Stimulated activated memory B cell treated with anti-CD40 and anti-IgM and Interleukin-4, amounts not matched to agents 10 μg/mL and 1 μg/mL and 100 μg/mL, for 72 hours (primary cell): ENCODE data around the gene RDM1.
"Not testable (repeated sequence)": the region's sequence is repeated elsewhere in the genome, so short reads cannot be mapped to it uniquely, and the experiment has no call there.

Experiments
- ATAC-seq: fragments of 150-1000 bp; cut with Tn5 transposase; 2 replicates; pipeline ENCODE4 v1.10.0; 2021
- H3K27ac Mint-ChIP-seq: one replicate; pipeline ENCODE4 v1.8.0; 2022; ENCODE audit warnings: mild to moderate bottlenecking, mixed read lengths
- H3K27me3 Mint-ChIP-seq: one replicate; pipeline ENCODE4 v1.8.0; 2022; ENCODE audit warnings: mixed read lengths
- H3K36me3 Mint-ChIP-seq: one replicate; pipeline ENCODE4 v1.8.0; 2022; ENCODE audit warnings: mixed read lengths
- H3K4me1 Mint-ChIP-seq: one replicate; pipeline ENCODE4 v1.8.0; 2022; ENCODE audit warnings: mixed read lengths
- H3K4me3 Mint-ChIP-seq: one replicate; pipeline ENCODE4 v1.8.0; 2022; ENCODE audit warnings: mild to moderate bottlenecking, moderate library complexity, mixed read lengths
- H3K9me3 Mint-ChIP-seq: one replicate; pipeline ENCODE4 v1.8.0; 2022; ENCODE audit warnings: mixed read lengths

The RDM1 gene

GRCh38 chr17:35947156-35947585, 16.6 kb upstream of the RDM1 start:
- Mint-ChIP-seq H3K27me3 (no peaks in the 10 kb centered on the region), H3K4me3 (no peak overlapping the region), H3K4me1 (no peaks in the 10 kb centered on the region), H3K27ac (no peak overlapping the region), H3K9me3 (no peaks in the 10 kb centered on the region), H3K36me3 (no peaks in the 10 kb centered on the region)
- peak; percentile 69 for ATAC-seq

GRCh38 chr17:35944151-35944550, 13.6 kb upstream of the RDM1 start:
- no peaks in the 10 kb centered on the region for H3K9me3 Mint-ChIP-seq
- ATAC-seq: no peak
- H3K36me3 Mint-ChIP-seq: no peaks in the 10 kb centered on the region
- no peaks in the 10 kb centered on the region for H3K4me1 Mint-ChIP-seq
- no peak overlapping the region for H3K27ac Mint-ChIP-seq
- H3K27me3 Mint-ChIP-seq: no peaks in the 10 kb centered on the region
- H3K4me3 Mint-ChIP-seq: no peak overlapping the region

- H3K4me1 Mint-ChIP-seq: no peaks in the 10 kb centered on the region
- H3K27me3 Mint-ChIP-seq: no peaks in the 10 kb centered on the region
- H3K4me3 Mint-ChIP-seq: no peak within 1 kb of the TSS
- H3K36me3 Mint-ChIP-seq: no peaks in the 10 kb centered on the region
- no peak for ATAC-seq
- no peak within 1 kb of the TSS for H3K27ac Mint-ChIP-seq
- H3K9me3 Mint-ChIP-seq: no peaks in the 10 kb centered on the region
Observed at GRCh38 chr17:35943537-35943936, 13.0 kb upstream of the RDM1 start, which contains the start of gene LYZL6. LYZL6 (minus strand) TSS chr17:35943713; CDS start chr17:35939356, 4,357 bp downstream.

- H3K27ac Mint-ChIP-seq: no peak overlapping the region
- no peak overlapping the region for H3K4me3 Mint-ChIP-seq
- H3K9me3 Mint-ChIP-seq: no peaks in the 10 kb centered on the region
- no peaks in the 10 kb centered on the region for H3K36me3 Mint-ChIP-seq
- no peak for ATAC-seq
- no peaks in the 10 kb centered on the region for H3K27me3 Mint-ChIP-seq
- H3K4me1 Mint-ChIP-seq: no peaks in the 10 kb centered on the region
Observed at GRCh38 chr17:35942588-35943186, 12.1 kb upstream of the RDM1 start.

- ATAC-seq, H3K4me3 Mint-ChIP-seq, H3K27ac Mint-ChIP-seq, H3K9me3 Mint-ChIP-seq, H3K27me3 Mint-ChIP-seq, H3K4me1 Mint-ChIP-seq, H3K36me3 Mint-ChIP-seq: not testable (repeated sequence)
Observed at GRCh38 chr17:35938492-35938891, 7.9 kb upstream of the RDM1 start.

- Mint-ChIP-seq H3K27ac (no peak overlapping the region), H3K9me3 (no peaks in the 10 kb centered on the region), H3K4me1 (no peaks in the 10 kb centered on the region), H3K27me3 (no peaks in the 10 kb centered on the region), H3K36me3 (no peaks in the 10 kb centered on the region), H3K4me3 (no peak overlapping the region)
- no peak for ATAC-seq
Observed at GRCh38 chr17:35936063-35936462, 5.5 kb upstream of the RDM1 start.

GRCh38 chr17:35934760-35935159, 4.2 kb upstream of the RDM1 start:
- Mint-ChIP-seq H3K27ac (no peak overlapping the region), H3K36me3 (no peaks in the 10 kb centered on the region), H3K9me3 (no peaks in the 10 kb centered on the region), H3K27me3 (peaks cover 9% of the 10 kb centered on the region), H3K4me3 (no peak overlapping the region), H3K4me1 (peaks cover 12% of the 10 kb centered on the region)
- no peak for ATAC-seq

GRCh38 chr17:35932586-35932985, 2.0 kb upstream of the RDM1 start:
- H3K9me3 Mint-ChIP-seq: no peaks in the 10 kb centered on the region
- no peaks in the 10 kb centered on the region for H3K36me3 Mint-ChIP-seq
- H3K27me3 Mint-ChIP-seq: peaks cover 9% of the 10 kb centered on the region
- no peak overlapping the region for H3K27ac Mint-ChIP-seq
- no peak for ATAC-seq
- no peak overlapping the region for H3K4me3 Mint-ChIP-seq
- H3K4me1 Mint-ChIP-seq: peaks cover 14% of the 10 kb centered on the region

- no peak for ATAC-seq
Observed at GRCh38 chr17:35931794-35932425, 1.3 kb upstream of the RDM1 start.

GRCh38 chr17:35927714-35928113, 2.9 kb downstream of the RDM1 start:
- H3K4me3 Mint-ChIP-seq: no peak overlapping the region
- peaks cover 9% of the 10 kb centered on the region for H3K27me3 Mint-ChIP-seq
- H3K27ac Mint-ChIP-seq: no peak overlapping the region
- no peak for ATAC-seq
- no peaks in the 10 kb centered on the region for H3K36me3 Mint-ChIP-seq
- H3K9me3 Mint-ChIP-seq: no peaks in the 10 kb centered on the region
- H3K4me1 Mint-ChIP-seq: peaks cover 14% of the 10 kb centered on the region

More at GRCh38 chr17:35931794-35932425, 1.3 kb upstream of the RDM1 start:
- Mint-ChIP-seq H3K27ac (no peak overlapping the region), H3K27me3 (peaks cover 9% of the 10 kb centered on the region), H3K4me1 (peaks cover 14% of the 10 kb centered on the region), H3K36me3 (no peaks in the 10 kb centered on the region), H3K9me3 (no peaks in the 10 kb centered on the region), H3K4me3 (no peak overlapping the region)

GRCh38 chr17:35923609-35924114, 6.9 kb downstream of the RDM1 start:
- no peaks in the 10 kb centered on the region for H3K36me3 Mint-ChIP-seq
- peak; percentile 63 for ATAC-seq
- no peak overlapping the region for H3K27ac Mint-ChIP-seq
- H3K27me3 Mint-ChIP-seq: no peaks in the 10 kb centered on the region
- no peak overlapping the region for H3K4me3 Mint-ChIP-seq
- no peaks in the 10 kb centered on the region for H3K9me3 Mint-ChIP-seq
- H3K4me1 Mint-ChIP-seq: no peaks in the 10 kb centered on the region

GRCh38 chr17:35920229-35920628, 10.3 kb downstream of the RDM1 start:
- Mint-ChIP-seq H3K4me3 (no peak overlapping the region), H3K36me3 (no peaks in the 10 kb centered on the region), H3K4me1 (no peaks in the 10 kb centered on the region), H3K27me3 (no peaks in the 10 kb centered on the region), H3K27ac (no peak overlapping the region), H3K9me3 (no peaks in the 10 kb centered on the region)
- no peak for ATAC-seq

- Mint-ChIP-seq H3K4me1 (no peaks in the 10 kb centered on the region), H3K27me3 (no peaks in the 10 kb centered on the region), H3K36me3 (no peaks in the 10 kb centered on the region), H3K9me3 (no peaks in the 10 kb centered on the region), H3K4me3 (no peak overlapping the region), H3K27ac (no peak overlapping the region)
- ATAC-seq: no peak
Observed at GRCh38 chr17:35918665-35919064, 11.9 kb downstream of the RDM1 start.

GRCh38 chr17:35917519-35918213, 12.9 kb downstream of the RDM1 start:
- Mint-ChIP-seq H3K4me3 (no peak overlapping the region), H3K9me3 (no peaks in the 10 kb centered on the region), H3K4me1 (no peaks in the 10 kb centered on the region), H3K36me3 (no peaks in the 10 kb centered on the region), H3K27me3 (no peaks in the 10 kb centered on the region), H3K27ac (no peak overlapping the region)
- ATAC-seq: no peak

- no peaks in the 10 kb centered on the region for H3K27me3 Mint-ChIP-seq
- no peak overlapping the region for H3K4me3 Mint-ChIP-seq
- H3K4me1 Mint-ChIP-seq: no peaks in the 10 kb centered on the region
- H3K27ac Mint-ChIP-seq: no peak overlapping the region
- no peaks in the 10 kb centered on the region for H3K9me3 Mint-ChIP-seq
- ATAC-seq: no peak
- H3K36me3 Mint-ChIP-seq: no peaks in the 10 kb centered on the region
Observed at GRCh38 chr17:35915153-35915964, 15.2 kb downstream of the RDM1 start.
